GM10266 (cell line): Measurements from ENCODE around the gene SLN.

Source experiments
- DNase-seq: peaks from one replicate; pipeline ENCODE4 v3.0.0; 2012; ENCODE audit errors: extremely low spot score
- CTCF ChIP-seq: IDR thresholded peaks from 2 replicates; pipeline ENCODE4 v1.5.1; 2012; ENCODE audit warnings: mild to moderate bottlenecking, low read depth; ENCODE audit not compliant: control insufficient read depth, insufficient read depth; ENCODE audit errors: missing control alignments

SLN gene

GRCh38 chr11:107706531-107706930 is 5.3 kb downstream of the SLN start:
- DNase-seq: no peak

GRCh38 chr11:107705027-107705426 is 6.8 kb downstream of the SLN start:
- no peak for DNase-seq

More at GRCh38 chr11:107706531-107706930, 5.3 kb downstream of the SLN start:
- TF ChIP-seq CTCF: no peak

GRCh38 chr11:107704451-107704850 is 7.4 kb downstream of the SLN start:
- no peak for TF ChIP-seq CTCF
- DNase-seq: no peak

More at GRCh38 chr11:107705027-107705426, 6.8 kb downstream of the SLN start:
- TF ChIP-seq CTCF: no peak

GRCh38 chr11:107702723-107703122 is 9.1 kb downstream of the SLN start:
- DNase-seq: no peak
- no peak for TF ChIP-seq CTCF

GRCh38 chr11:107702109-107702660 is 9.7 kb downstream of the SLN start:
- DNase-seq: no peak
- no peak for TF ChIP-seq CTCF

- no peak for TF ChIP-seq CTCF
Observed at GRCh38 chr11:107699371-107700285, 12.2 kb downstream of the SLN start.

GRCh38 chr11:107697291-107697690 is 14.6 kb downstream of the SLN start:
- TF ChIP-seq CTCF: no peak
- no peak for DNase-seq

More at GRCh38 chr11:107699371-107700285, 12.2 kb downstream of the SLN start:
- no peak for DNase-seq
